K562 (cell line): ENCODE results near the gene PLD3.

Experiments used
- CTCF ChIP-seq, 3 experiments: IDR thresholded peaks in 2 of 3; conservative IDR thresholded peaks in 1 of 3; 2 replicates each; pipeline ENCODE4 v1.5.1; 2011 to 2012; ENCODE audit warnings: low read length in 3 of 3, mild to moderate bottlenecking in 3 of 3, control low read depth in 2 of 3, improper control_type of control experiment in 1 of 3, inconsistent platforms in 1 of 3, low read depth in 1 of 3, mixed read lengths in 1 of 3, moderate library complexity in 1 of 3; ENCODE audit not compliant: insufficient read depth in 2 of 3
- HMG20B ChIP-seq: fragments of 250-450 bp; sonication (Bioruptor Pico); IDR thresholded peaks from 2 replicates; pipeline ENCODE4 v1.5.0; 2021; ENCODE audit warnings: mild to moderate bottlenecking
- MBD2 ChIP-seq: sonication (generic); IDR thresholded peaks from 2 replicates; pipeline ENCODE4 v1.6.1; 2016; ENCODE audit warnings: low read depth, borderline replicate concordance
- POLR2A ChIP-seq: fragments of 450-650 bp; conservative IDR thresholded peaks from 2 replicates; pipeline ENCODE4 v1.6.1; 2016
- POLR2AphosphoS5 ChIP-seq: IDR thresholded peaks from 2 replicates; pipeline ENCODE4 v1.6.1; 2011; ENCODE audit warnings: mild to moderate bottlenecking, low read depth, low read length, moderate library complexity; ENCODE audit not compliant: control insufficient read depth, insufficient read depth
- PTBP1 ChIP-seq: fragments of 200-400 bp; formaldehyde crosslinking; IDR thresholded peaks from 2 replicates; pipeline ENCODE4 v1.6.1; 2017; ENCODE audit warnings: low read depth, low read length
- ZNF12 ChIP-seq: sonication (generic); formaldehyde crosslinking; IDR thresholded peaks from 2 replicates; pipeline ENCODE4 v1.4.0; 2020; ENCODE audit warnings: mild to moderate bottlenecking, missing genetic modification reagents
- ZNF695 ChIP-seq: fragments of 450-650 bp; formaldehyde crosslinking; IDR thresholded peaks from 2 replicates; pipeline ENCODE4 v1.4.0; 2020; ENCODE audit warnings: mild to moderate bottlenecking, moderate library complexity
- TF ChIP-seq, protein P1 (sequence below): fragments of 250-450 bp; sonication (Bioruptor Pico); IDR thresholded peaks from 2 replicates; pipeline ENCODE4 v1.8.0; 2021; ENCODE audit warnings: mild to moderate bottlenecking, moderate library complexity
- TF ChIP-seq, protein P2 (sequence below), 2 experiments: fragments of 450-650 bp; formaldehyde crosslinking in 1 of 2; IDR thresholded peaks; 2 replicates each; pipeline versions ENCODE4 v1.4.0 to v1.6.1; 2014 to 2020; ENCODE audit warnings: mild to moderate bottlenecking in 2 of 2, borderline replicate concordance in 1 of 2, low read depth in 1 of 2

- no peak for TF ChIP-seq HMG20B (CRISPR knock-in tag)
- no peak for TF ChIP-seq PTBP1
- TF ChIP-seq CTCF (IDR thresholded peaks at IDR 0.05 in 2 of 3, conservative IDR thresholded peaks at IDR 0.05 in 1 of 3; ENCODE audit: insufficient read depth in 2 of 3, low read depth in 1 of 3, low read length in 3 of 3) = no peak
- no peak for TF ChIP-seq POLR2A
- no peak for TF ChIP-seq ZNF695 (CRISPR knock-in tag)
- TF ChIP-seq, protein P1, sequence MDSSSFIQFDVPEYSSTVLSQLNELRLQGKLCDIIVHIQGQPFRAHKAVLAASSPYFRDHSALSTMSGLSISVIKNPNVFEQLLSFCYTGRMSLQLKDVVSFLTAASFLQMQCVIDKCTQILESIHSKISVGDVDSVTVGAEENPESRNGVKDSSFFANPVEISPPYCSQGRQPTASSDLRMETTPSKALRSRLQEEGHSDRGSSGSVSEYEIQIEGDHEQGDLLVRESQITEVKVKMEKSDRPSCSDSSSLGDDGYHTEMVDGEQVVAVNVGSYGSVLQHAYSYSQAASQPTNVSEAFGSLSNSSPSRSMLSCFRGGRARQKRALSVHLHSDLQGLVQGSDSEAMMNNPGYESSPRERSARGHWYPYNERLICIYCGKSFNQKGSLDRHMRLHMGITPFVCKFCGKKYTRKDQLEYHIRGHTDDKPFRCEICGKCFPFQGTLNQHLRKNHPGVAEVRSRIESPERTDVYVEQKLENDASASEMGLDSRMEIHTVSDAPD (CRISPR knock-in tag) = no peak
- TF ChIP-seq ZNF12 = no peak
- TF ChIP-seq POLR2AphosphoS5 = no peak
- TF ChIP-seq, protein P2, sequence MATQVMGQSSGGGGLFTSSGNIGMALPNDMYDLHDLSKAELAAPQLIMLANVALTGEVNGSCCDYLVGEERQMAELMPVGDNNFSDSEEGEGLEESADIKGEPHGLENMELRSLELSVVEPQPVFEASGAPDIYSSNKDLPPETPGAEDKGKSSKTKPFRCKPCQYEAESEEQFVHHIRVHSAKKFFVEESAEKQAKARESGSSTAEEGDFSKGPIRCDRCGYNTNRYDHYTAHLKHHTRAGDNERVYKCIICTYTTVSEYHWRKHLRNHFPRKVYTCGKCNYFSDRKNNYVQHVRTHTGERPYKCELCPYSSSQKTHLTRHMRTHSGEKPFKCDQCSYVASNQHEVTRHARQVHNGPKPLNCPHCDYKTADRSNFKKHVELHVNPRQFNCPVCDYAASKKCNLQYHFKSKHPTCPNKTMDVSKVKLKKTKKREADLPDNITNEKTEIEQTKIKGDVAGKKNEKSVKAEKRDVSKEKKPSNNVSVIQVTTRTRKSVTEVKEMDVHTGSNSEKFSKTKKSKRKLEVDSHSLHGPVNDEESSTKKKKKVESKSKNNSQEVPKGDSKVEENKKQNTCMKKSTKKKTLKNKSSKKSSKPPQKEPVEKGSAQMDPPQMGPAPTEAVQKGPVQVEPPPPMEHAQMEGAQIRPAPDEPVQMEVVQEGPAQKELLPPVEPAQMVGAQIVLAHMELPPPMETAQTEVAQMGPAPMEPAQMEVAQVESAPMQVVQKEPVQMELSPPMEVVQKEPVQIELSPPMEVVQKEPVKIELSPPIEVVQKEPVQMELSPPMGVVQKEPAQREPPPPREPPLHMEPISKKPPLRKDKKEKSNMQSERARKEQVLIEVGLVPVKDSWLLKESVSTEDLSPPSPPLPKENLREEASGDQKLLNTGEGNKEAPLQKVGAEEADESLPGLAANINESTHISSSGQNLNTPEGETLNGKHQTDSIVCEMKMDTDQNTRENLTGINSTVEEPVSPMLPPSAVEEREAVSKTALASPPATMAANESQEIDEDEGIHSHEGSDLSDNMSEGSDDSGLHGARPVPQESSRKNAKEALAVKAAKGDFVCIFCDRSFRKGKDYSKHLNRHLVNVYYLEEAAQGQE (IDR thresholded peaks at IDR 0.05; ENCODE audit: borderline replicate concordance) = no peak
- TF ChIP-seq, protein P2 (CRISPR knock-in tag; IDR thresholded peaks at IDR 0.05; ENCODE audit: low read depth) = no peak
- TF ChIP-seq MBD2 = no peak
These were observed 15.8 kb upstream of the PLD3 start for GRCh38 chr19:40332669-40333068.
